GM18907 (cell line): Measurements from ENCODE around the gene GJE1.
"Not testable (repeated sequence)": the region's sequence is repeated elsewhere in the genome, so short reads cannot be mapped to it uniquely, and the experiment has no call there.

Experiments
- ATAC-seq: cut with Tn5 transposase; IDR thresholded peaks from one replicate; pipeline ENCODE4 v1.9.1; 2021; ENCODE audit warnings: mild to moderate bottlenecking, moderate library complexity; ENCODE audit not compliant: unreplicated experiment

The GJE1 gene

DNA sequence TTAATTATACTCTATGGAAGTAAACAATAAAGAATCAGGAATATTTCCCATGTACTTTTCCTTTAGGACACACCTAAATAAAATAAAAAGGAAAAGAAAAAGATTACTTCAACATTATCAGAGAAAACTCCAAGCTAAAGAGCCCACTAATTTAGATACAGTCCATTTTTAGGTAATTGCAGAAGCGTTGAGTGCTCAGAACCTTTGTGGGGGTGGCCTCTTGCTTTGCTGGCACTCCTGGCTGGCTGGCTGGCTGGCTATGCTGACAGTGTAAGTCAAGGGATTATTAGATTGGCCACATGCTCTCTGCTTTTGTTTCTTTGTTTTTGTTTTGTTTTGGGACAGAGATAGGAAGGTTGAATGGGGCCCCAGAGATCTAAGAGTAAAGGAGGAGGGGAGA, at the start of gene GJE1:
GJE1 (plus strand) TSS at position 301 of the 400 bp plus-strand sequence. CDS start 234 bp downstream, outside the sequence.
- ATAC-seq: no peak

- ATAC-seq: no peak
These were observed 44.5 kb upstream of the GJE1 start for GRCh38 chr6:142087950-142088857.

DNA sequence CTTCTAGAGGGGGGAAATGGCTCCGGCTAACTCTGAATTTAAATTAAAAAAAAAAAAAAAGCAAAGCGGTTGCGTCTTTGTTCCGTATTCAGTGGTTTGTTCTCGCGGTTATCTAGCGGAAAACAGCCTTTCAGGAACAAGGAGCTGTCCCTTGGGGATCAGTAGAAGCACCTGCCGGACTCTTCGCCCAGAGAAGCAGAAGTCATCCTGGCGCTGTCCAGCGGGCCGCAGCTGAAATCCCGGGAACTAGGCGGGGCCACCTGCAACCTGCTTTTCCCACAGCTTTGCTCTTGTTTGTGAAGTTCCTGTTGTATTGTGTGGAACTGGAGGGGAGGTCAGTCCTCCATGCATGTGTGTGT, 43.9 kb upstream of the GJE1 start:
- ATAC-seq: no peak

- ATAC-seq: not testable (repeated sequence)
These were observed 27.9 kb upstream of the GJE1 start for GRCh38 chr6:142104820-142105219.

DNA sequence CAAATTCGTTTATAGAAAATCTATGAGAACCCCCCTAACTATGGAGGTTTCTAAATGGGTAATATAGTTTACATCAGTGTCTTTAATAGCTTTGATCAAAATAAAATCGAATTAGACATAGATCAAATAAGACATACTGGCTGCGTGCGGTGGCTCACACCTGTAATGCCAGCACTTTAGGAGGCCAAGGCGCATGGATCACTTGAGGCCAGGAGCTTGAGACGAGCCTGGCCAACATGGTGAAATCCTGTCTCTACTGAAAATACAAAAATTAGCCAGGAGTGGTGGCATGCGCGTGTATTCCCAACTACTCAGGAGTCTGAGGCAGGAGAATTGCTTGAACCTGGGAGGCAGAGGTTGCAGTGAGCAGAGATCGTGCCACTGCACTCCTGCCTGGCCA, 21.9 kb upstream of the GJE1 start:
- not testable (repeated sequence) for ATAC-seq

DNA sequence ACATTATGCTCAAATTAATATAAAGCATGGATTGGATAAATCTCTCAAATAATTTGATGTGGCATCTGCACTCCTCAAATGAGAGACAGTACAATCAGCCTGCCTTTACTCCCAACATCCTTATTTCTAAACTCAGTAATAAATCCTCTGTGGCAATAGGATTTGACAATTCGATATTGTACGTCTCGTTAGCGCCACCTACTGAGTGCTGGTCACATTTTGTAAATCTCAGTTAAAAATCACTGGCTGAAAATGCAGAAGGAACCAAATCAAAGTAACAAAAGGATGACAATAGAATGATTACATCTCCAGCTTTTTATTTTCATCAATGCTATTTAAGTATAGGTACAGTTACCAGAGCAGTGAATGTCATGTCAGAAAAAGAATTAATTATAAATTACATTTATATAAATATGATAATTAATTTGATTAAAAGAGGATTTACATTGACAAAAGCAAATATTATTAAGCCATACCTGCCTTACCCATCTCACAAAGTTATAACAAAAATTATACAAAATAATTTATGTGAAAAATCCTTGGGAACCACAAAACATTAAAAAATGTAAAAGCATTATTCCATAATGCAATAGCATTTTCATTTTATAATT, 20.2 kb upstream of the GJE1 start:
- ATAC-seq: peak; percentile 77

GRCh38 chr6:142117366-142117765, 15.4 kb upstream of the GJE1 start:
- ATAC-seq: no peak

- no peak for ATAC-seq
These were observed 14.4 kb upstream of the GJE1 start for GRCh38 chr6:142118328-142118727.

DNA sequence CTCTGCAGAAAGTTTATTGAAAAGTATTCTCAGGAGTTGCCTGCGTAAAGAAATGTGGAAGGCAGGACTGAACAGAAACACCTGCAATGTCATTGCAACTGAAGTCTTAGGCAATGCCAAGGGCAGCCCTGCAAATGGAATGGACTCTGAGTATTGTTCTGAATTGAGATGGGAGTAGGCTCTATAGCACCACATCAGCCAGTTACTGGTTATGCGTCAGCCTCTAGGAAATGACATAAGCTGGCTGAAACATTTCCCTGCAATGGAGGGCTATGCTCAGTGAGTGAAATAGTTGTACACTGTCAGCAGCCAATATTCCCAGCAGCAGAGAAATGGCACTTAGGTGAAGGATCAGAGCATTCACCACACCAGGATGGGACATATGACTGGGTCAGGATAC, 13.8 kb upstream of the GJE1 start:
- no peak for ATAC-seq

- ATAC-seq: no peak
These were observed 11.4 kb upstream of the GJE1 start for GRCh38 chr6:142121342-142121741.

DNA sequence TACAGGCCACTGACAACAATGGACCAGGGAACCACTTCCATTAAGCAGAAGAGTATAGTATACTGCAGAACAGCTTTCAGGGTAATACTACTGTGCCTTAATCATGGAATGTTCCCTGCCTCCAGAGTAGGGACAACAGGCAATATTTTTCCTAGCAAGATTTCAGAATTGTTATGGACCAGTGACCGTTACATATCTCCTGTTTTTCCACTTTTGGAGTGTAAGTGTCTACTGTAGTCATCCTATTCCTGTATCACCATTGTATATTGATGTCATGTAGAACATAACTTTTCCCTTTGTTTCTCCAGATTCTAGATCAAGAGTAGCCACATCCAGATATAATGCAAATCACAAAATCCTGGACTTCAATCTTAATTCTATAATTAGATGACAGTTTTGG, 1.9 kb upstream of the GJE1 start:
- ATAC-seq: no peak

DNA sequence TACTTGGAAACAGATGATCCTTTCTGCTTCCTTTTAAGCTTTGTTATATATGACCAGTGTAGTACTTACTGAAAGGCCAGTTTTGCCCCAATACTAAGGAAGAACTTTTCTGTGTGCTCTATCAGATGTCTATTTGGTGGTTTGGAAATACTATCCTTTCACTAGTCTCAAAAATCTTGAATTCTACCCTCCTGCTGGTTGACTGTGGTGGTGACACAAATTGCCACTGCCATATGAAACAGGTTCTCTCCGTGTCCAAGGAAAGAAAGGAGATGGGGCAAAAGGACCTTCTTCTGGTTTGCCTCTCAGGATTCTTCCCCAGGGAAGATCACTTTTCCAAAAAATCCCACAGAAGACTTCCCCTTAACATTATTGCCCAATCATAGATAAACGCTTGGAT, 6.2 kb downstream of the GJE1 start:
- ATAC-seq: no peak

- not testable (repeated sequence) for ATAC-seq
These were observed 8.8 kb downstream of the GJE1 start for GRCh38 chr6:142141531-142141930.

DNA sequence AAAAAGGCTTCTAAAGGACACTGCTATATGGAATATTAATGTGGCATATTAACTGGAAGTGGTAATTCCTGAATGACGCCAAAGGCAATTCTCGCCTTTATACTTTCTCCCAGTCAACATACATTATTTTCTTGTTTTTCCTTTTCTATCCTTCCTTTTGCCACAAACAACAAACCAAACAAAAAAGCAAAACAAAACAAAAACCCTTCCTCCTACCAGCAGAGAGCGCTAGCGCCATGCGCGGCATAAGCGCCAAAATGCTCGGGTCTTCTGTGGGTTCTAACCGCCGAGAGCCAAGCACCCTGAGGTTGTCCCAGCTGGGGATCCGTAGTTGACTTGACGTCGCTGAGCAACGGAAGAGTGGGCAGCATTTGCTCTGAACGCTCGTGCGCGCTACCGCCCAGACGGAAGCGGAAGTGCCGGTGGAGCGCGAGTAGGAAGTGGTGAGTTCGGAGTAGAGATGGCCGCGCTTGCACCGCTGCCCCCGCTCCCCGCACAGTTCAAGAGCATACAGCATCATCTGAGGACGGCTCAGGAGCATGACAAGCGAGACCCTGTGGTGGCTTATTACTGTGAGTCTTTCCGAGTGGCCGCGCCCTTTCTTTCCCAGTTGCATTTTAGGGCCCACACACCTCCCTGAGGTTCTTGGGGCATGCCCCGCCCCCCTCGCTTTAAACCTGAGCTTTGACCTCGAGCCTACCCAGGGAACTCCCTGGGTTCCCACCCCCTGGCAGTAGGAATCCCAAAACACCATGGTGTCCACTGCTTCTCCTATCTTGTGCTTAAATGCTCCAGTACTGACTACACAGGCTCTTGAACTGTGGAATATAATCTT, 14.3 kb downstream of the GJE1 start, which contains the start of the genes NMBR and VTA1:
NMBR (minus strand) TSS at position 295 of the 835 bp plus-strand sequence. CDS start 58,464 bp downstream, outside the sequence.
VTA1 (plus strand) TSS at position 436 of the 835 bp plus-strand sequence; CDS start at position 461, 25 bp downstream.
- ATAC-seq: peak; percentile 100

GRCh38 chr6:142152746-142153145, 20.0 kb downstream of the GJE1 start:
- ATAC-seq: no peak

GRCh38 chr6:142153196-142153595, 20.5 kb downstream of the GJE1 start:
- ATAC-seq: no peak

GRCh38 chr6:142154336-142154735, 21.6 kb downstream of the GJE1 start:
- no peak for ATAC-seq

DNA sequence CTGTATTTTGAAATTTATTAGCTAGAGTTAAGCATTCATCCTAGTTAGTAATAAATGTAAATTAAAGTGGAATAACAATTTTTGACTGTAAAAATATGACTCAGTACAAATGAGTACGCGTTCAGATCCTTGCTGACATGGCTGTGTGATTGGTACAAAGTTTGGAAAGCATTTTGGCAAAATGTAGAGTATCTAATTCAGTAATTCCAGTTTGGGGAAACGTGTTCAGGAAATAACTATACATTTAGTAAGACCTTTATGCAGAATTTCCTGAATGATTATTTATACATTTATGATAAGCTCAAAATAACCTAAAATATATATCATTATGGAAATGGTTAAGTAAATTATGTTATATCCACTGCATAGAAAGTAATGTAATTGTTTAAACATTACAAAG, 22.4 kb downstream of the GJE1 start:
- no peak for ATAC-seq

DNA sequence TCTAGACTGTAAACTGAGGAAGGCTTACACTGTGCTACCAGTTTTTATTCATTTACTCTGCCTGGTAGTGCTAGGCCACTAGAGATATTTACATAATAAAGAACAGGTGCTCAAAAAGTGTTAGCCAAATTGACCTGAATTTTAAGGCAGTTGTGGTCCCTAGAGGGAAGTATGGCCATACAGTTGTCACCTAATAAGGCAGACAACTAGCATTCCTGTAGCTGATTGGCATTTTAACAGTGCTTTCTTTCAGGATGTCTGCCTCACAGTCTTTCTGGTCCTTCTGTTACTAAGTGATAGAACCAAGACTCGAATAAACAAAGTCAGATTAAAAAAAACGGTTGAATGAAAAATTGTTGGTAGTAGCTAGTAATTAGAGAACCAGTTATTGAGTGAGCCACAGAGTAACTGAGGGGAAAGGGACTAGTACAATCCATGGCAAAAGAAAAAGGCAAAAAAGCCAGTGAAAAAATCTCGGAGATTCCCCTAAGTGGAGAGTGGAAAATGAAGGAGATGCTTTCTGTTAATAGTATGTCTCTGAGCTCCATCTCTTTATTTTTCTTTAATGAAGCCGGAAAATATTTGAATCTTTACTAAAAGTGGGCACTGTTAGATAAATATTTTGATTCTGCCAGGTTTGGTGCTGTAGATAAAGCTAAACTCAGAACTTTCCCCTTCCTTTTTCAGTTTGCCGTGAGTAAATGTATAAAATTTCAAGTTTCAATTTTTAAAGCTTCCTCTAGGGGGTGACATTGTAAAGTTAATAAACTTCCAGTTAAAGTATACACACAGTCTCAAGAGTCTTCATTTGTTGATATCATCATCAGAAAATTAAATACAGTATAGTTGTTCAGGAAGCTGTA, 23.4 kb downstream of the GJE1 start:
- ATAC-seq: peak; percentile 72

DNA sequence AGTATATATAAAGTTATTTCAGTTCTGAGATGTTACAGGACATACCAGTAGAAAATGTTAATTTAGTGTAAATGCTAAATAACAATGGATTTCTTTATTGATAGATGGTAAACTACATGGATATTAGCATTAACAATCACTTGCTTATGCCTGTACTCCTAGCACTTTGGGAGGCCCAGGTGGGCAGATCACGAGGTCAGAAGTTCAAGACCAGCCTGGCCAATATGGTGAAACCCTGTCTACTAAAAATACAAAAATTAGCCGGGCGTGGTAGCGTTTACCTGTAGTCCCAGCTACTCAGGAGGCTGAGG, 24.0 kb downstream of the GJE1 start:
- not testable (repeated sequence) for ATAC-seq
